Measurements from ENCODE around the gene KLF14.

KLF14 gene

GRCh38 chr7:130741331-130741995, 7.5 kb upstream of the KLF14 start:
- no peak overlapping the region for H3K4me3 Mint-ChIP-seq
- no peaks in the 10 kb centered on the region for H3K4me1 Mint-ChIP-seq
- H3K9me3 Mint-ChIP-seq: no peaks in the 10 kb centered on the region
- H3K27me3 Mint-ChIP-seq (ENCODE audit: low read depth, poor library complexity): peaks cover 26% of the 10 kb centered on the region
- no peak for DNase-seq
- no peak overlapping the region for H3K27ac Mint-ChIP-seq
- H3K36me3 Mint-ChIP-seq (ENCODE audit: low read depth): no peaks in the 10 kb centered on the region
- no peak for TF ChIP-seq CTCF (IDR thresholded peaks at IDR 0.05)

DNA sequence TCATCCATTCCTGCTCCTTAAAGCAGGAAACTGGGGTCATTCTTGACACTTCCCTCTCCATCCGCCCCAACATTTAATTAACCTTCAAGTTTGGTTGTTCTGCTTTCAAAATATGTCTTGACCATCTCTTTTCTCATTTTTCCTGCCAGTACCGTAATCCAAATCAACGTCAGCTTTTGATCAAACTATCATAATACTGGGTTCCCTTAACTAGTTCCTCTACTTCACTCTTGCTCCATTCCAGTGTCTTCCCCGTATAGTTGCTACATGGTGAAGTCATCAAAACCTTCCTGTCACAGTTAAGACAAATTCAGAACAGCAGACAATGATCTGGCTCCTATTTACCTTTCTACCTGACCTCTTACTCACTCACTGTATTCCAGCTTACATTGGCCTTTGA, 6.6 kb upstream of the KLF14 start:
- DNase-seq: no peak
- H3K4me1 Mint-ChIP-seq: no peaks in the 10 kb centered on the region
- no peaks in the 10 kb centered on the region for H3K36me3 Mint-ChIP-seq (ENCODE audit: low read depth)
- peaks cover 35% of the 10 kb centered on the region for H3K27me3 Mint-ChIP-seq (ENCODE audit: low read depth, poor library complexity)
- H3K9me3 Mint-ChIP-seq: no peaks in the 10 kb centered on the region
- no peak for TF ChIP-seq CTCF (IDR thresholded peaks at IDR 0.05)
- no peak overlapping the region for H3K4me3 Mint-ChIP-seq
- no peak overlapping the region for H3K27ac Mint-ChIP-seq

GRCh38 chr7:130736298-130736900, 2.4 kb upstream of the KLF14 start:
- DNase-seq: no peak
- Mint-ChIP-seq H3K27ac (no peak overlapping the region), H3K4me1 (peaks cover 6% of the 10 kb centered on the region), H3K36me3 (ENCODE audit: low read depth) (peaks cover 16% of the 10 kb centered on the region), H3K9me3 (peaks cover 24% of the 10 kb centered on the region), H3K27me3 (ENCODE audit: low read depth, poor library complexity) (peaks cover 65% of the 10 kb centered on the region), H3K4me3 (no peak overlapping the region)
- no peak for TF ChIP-seq CTCF (IDR thresholded peaks at IDR 0.05)

DNA sequence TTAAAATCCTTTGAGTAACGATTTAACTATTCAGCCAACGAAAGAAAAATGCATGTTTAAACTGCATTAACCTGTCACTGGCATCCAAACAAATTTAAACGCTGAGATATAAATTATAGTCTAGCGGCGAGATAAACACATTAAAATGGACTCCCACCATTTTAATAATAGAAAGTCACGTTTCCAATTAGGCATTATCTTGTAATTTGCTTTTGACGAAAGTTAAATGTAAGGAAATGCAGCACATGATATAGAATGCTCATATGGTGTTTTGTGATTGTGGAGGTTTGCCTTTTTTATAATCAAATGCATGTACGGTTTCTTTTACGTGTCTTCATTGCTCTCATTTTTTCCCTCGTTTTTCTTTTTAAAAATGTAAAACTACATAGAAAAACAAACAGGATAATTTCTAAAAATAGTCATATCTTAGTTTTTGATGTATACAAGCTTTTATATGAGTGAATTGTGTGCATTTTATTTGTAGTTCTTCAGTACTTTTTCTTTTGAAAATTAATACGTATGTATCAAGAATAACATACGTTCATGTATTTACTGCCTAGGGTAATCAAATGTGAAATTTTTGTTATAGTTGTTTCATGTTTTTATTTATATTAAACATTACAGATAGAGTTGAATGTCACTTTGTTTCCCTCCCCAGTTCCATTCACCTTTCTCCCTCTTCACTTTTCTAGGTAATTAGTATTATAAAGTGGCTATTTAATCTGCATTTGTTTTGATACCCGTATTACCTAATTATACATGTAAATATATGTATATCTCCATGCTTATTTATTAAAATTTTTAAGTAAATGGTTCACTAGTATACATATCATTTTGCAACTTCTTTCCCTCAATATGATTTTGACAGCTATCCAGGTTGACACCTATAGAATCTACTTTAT, 1.1 kb upstream of the KLF14 start:
- no peak for TF ChIP-seq CTCF (IDR thresholded peaks at IDR 0.05)
- peaks cover 78% of the 10 kb centered on the region for H3K27me3 Mint-ChIP-seq (ENCODE audit: low read depth, poor library complexity)
- H3K4me1 Mint-ChIP-seq: peaks cover 6% of the 10 kb centered on the region
- H3K36me3 Mint-ChIP-seq (ENCODE audit: low read depth): peaks cover 21% of the 10 kb centered on the region
- H3K4me3 Mint-ChIP-seq: peak overlapping the region; percentile 87
- H3K27ac Mint-ChIP-seq: no peak overlapping the region
- DNase-seq: no peak
- H3K9me3 Mint-ChIP-seq: peaks cover 38% of the 10 kb centered on the region

DNA sequence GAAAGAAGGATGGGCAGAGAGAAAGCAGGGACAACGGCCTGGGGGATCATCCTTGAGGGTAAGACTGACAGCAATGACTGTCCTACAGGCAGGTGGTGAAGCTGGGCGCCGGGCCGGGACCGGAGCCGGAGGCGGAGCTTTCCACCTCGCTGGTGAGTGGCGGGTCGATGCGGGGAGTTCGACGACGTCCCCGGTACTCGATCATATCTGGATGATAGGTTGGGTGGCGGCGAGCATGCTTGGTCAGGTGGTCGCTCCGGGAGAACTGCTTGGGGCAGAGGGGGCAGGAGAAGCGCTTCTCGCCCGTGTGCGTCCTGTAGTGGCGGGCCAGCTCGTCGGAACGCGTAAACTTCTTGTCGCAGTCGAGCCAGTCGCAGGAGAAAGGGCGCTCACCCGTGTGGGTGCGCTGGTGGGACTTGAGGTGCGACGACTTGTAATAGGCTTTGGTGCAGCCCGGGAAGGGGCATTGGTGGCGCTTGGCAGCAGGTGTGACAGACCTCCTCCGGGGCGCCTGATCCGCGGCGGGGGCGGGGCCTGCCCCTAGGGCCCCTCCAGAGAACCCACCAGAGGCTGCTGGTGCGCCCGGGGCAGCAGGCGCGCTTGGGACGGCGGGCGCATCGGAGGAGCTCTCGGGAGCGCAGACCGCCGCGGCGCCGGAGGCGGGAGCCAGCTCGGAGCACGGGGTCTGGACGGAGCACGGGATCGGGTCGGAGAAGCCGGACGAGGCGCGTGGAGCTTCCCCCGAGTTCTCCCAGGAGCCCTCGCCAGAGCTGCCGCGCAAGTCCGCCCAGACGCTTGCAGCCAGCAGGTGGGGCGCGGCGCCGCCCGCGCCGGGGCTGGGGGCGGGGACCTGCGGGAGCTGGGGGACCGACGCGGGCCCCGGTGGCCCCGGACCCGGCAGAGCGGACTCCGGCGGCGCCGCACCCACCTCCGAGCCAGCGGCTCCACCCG, 752 bp downstream of the KLF14 start:
- Mint-ChIP-seq H3K4me3 (peak overlapping the region; percentile 78), H3K27ac (no peak overlapping the region), H3K4me1 (peaks cover 6% of the 10 kb centered on the region), H3K27me3 (ENCODE audit: low read depth, poor library complexity) (peaks cover 94% of the 10 kb centered on the region), H3K36me3 (ENCODE audit: low read depth) (peaks cover 21% of the 10 kb centered on the region), H3K9me3 (peaks cover 42% of the 10 kb centered on the region)
- DNase-seq: no peak
- no peak for TF ChIP-seq CTCF (IDR thresholded peaks at IDR 0.05)

All from nephron progenitor cell (in vitro differentiated cells).